CD14-positive monocyte (primary cell): ENCODE data around the gene PADI2. TPM values are rescaled to one million over a fixed set of nuclear protein-coding genes. Genes with fewer than 3 reads are reported as not detected.

Source experiments
- DNase-seq, 3 donors: peaks; one replicate each; pipeline ENCODE4 v3.0.0-alpha.2; 2011 to 2022
- H2AFZ ChIP-seq: 2 replicates; pipeline ENCODE4 v1.6.0; 2012; ENCODE audit warnings: mild to moderate bottlenecking, low read depth, low read length, inconsistent platforms; ENCODE audit not compliant: insufficient read depth, poor library complexity, severe bottlenecking
- H3K27ac ChIP-seq, 2 donors: 1 replicate in 1 of 2; 2 replicates in 1 of 2; pipeline ENCODE4 v1.5.1; 2012 to 2013; ENCODE audit warnings: low read length in 2 of 2, control low read depth in 1 of 2, inconsistent platforms in 1 of 2, low read depth in 1 of 2, mild to moderate bottlenecking in 1 of 2
- H3K27me3 ChIP-seq, 2 donors: one replicate each; pipeline versions ENCODE4 v1.6.0 to v1.6.1; 2011 to 2013; ENCODE audit warnings: low read length in 2 of 2; ENCODE audit not compliant: control insufficient read depth in 2 of 2, insufficient read depth in 2 of 2
- H3K36me3 ChIP-seq, 2 donors: replicated peaks in 1 of 2; 1 replicate in 1 of 2; 2 replicates in 1 of 2; pipeline versions ENCODE4 v1.5.1 to v1.6.1; 2012 to 2013; ENCODE audit warnings: low read length in 2 of 2, control low read depth in 1 of 2, inconsistent platforms in 1 of 2, mild to moderate bottlenecking in 1 of 2; ENCODE audit not compliant: insufficient read depth in 2 of 2, control insufficient read depth in 1 of 2
- H3K4me1 ChIP-seq, 2 donors: 1 replicate in 1 of 2; 2 replicates in 1 of 2; pipeline versions ENCODE4 v1.5.1 to v1.6.1; 2012 to 2013; ENCODE audit warnings: low read length in 2 of 2, control low read depth in 1 of 2, inconsistent platforms in 1 of 2, mild to moderate bottlenecking in 1 of 2, moderate library complexity in 1 of 2; ENCODE audit not compliant: insufficient read depth in 2 of 2, control insufficient read depth in 1 of 2
- H3K4me2 ChIP-seq: replicated peaks from 2 replicates; pipeline ENCODE3; 2012; ENCODE audit warnings: low read length, moderate library complexity, mild to moderate bottlenecking; ENCODE audit not compliant: poor library complexity, severe bottlenecking; ENCODE audit errors: extremely low read depth
- H3K4me3 ChIP-seq, 3 experiments: fragments of 200-600 bp in 1 of 3; sonication (generic) in 1 of 3; replicated peaks in 1 of 3; 1 replicate in 2 of 3; 2 replicates in 1 of 3; pipeline ENCODE4 v1.5.1; 2011 to 2013; ENCODE audit warnings: low read length in 3 of 3, mild to moderate bottlenecking in 3 of 3, control low read depth in 2 of 3, low read depth in 2 of 3, inconsistent platforms in 1 of 3, moderate library complexity in 1 of 3
- H3K79me2 ChIP-seq: 2 replicates; pipeline ENCODE4 v1.6.0; 2012; ENCODE audit warnings: mild to moderate bottlenecking, control low read depth, inconsistent platforms, low read length, moderate library complexity; ENCODE audit not compliant: insufficient read depth
- H3K9ac ChIP-seq: 2 replicates; pipeline ENCODE4 v1.6.0; 2017; ENCODE audit warnings: low read length, mild to moderate bottlenecking; ENCODE audit not compliant: insufficient read depth, poor library complexity, severe bottlenecking
- H3K9me3 ChIP-seq, 2 donors: replicated peaks in 1 of 2; 1 replicate in 1 of 2; 2 replicates in 1 of 2; pipeline versions ENCODE4 v1.5.1 to v1.6.1; 2012 to 2013; ENCODE audit warnings: low read length in 2 of 2, control low read depth in 1 of 2; ENCODE audit not compliant: control insufficient read depth in 1 of 2, insufficient read depth in 1 of 2
- H4K20me1 ChIP-seq: 2 replicates; pipeline ENCODE4 v1.6.0; 2012; ENCODE audit warnings: mild to moderate bottlenecking, low read length, control low read depth, moderate library complexity; ENCODE audit not compliant: insufficient read depth
- H3K27ac Mint-ChIP-seq, 7 donors: one replicate each; pipeline ENCODE4 v1.8.0; 2020; ENCODE audit warnings: mild to moderate bottlenecking in 7 of 7, mixed read lengths in 7 of 7, moderate library complexity in 6 of 7, inconsistent platforms in 2 of 7
- H3K27me3 Mint-ChIP-seq, 3 donors: one replicate each; pipeline ENCODE4 v1.8.0; 2021 to 2022; ENCODE audit warnings: low read depth in 3 of 3, mild to moderate bottlenecking in 3 of 3, mixed read lengths in 3 of 3, moderate library complexity in 3 of 3, inconsistent platforms in 1 of 3
- H3K36me3 Mint-ChIP-seq, 2 donors: one replicate each; pipeline ENCODE4 v1.8.0; 2020; ENCODE audit warnings: mixed read lengths in 2 of 2, inconsistent platforms in 1 of 2, mild to moderate bottlenecking in 1 of 2
- H3K4me1 Mint-ChIP-seq: one replicate; pipeline ENCODE4 v1.8.0; 2020; ENCODE audit warnings: mild to moderate bottlenecking, mixed read lengths
- H3K4me3 Mint-ChIP-seq, 2 donors: one replicate each; pipeline ENCODE4 v1.8.0; 2020; ENCODE audit warnings: mild to moderate bottlenecking in 2 of 2, mixed read lengths in 2 of 2, moderate library complexity in 1 of 2
- H3K9me3 Mint-ChIP-seq, 7 donors: one replicate each; pipeline ENCODE4 v1.8.0; 2020 to 2022; ENCODE audit warnings: mixed read lengths in 7 of 7, mild to moderate bottlenecking in 6 of 7, moderate library complexity in 6 of 7, inconsistent platforms in 2 of 7
- CTCF ChIP-seq: fragments of 200-600 bp; IDR thresholded peaks from one replicate; pipeline ENCODE4 v1.8.0; 2022; ENCODE audit warnings: antibody characterized with exemption, mild to moderate bottlenecking
- WGBS: methylation state at CpG from one replicate; pipeline ENCODE4 v1.1.5; 2013; ENCODE audit warnings: missing lambda C conversion rate; ENCODE audit not compliant: insufficient coverage; 5-methylcytosine and 5-hydroxymethylcytosine counted together
- intact Hi-C, 2 donors: fragments of 100-400 bp; cut with micrococcal nuclease; formaldehyde crosslinking; loops; one replicate each; pipeline versions ENCODE4 v1.15.0 to v1.15.1; 2023
- polyA plus RNA-seq, 3 donors: library from polyadenylated mRNA; depleted of rRNA in 1 of 3; unstranded in 2 of 3; stranded (reverse) in 1 of 3; fragments of 300-500 nt in 2 of 3; fragments of >200 nt in 1 of 3; fragmentation: Illumina TruSeq in 2 of 3; gene quantifications; 1 replicate in 2 of 3; 2 replicates in 1 of 3; pipeline ENCODE4 v1.2.3, GENCODE V29; 2012 to 2021

Gene PADI2
- polyA plus RNA-seq, 3 donors: 18.6 to 61.7 (median 32.6) TPM

DNA sequence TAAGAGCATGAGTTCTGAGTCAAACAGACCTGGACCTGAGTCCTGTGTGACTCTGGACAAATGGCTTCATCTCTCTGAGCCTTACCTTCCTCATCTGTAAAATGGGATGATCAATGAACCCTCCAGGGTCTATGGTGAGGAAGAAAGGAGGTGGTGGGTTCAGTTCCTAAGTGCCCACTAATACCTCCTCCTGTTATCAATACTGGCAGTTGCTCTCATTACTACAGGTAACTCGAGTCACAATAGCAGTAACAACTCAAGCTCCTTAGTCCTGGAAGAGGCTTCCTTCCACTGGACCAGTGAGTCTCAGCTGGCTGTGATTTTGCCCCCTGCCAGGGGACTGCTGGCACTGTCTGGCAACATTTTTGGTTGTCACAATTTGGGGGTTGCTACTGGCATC, 2.6 kb downstream of the PADI2 start:
- H4K20me1 ChIP-seq: peaks cover 34% of the 10 kb centered on the region
- Mint-ChIP-seq H3K36me3 (peaks cover 30 to 37% of the 10 kb centered on the region in 2 donors), H3K9me3 (peaks cover 0 to 2% (median 0%) of the 10 kb centered on the region in 7 donors), H3K27me3 (peaks cover 0 to 8% (median 8%) of the 10 kb centered on the region in 3 donors), H3K27ac (no peak overlapping the region), H3K4me1 (peaks cover 91% of the 10 kb centered on the region), H3K4me3 (no peak overlapping the region)
- no peak overlapping the region for H3K9ac ChIP-seq
- no peaks in the 10 kb centered on the region for H3K27me3 ChIP-seq
- no CpG with 5 or more reads among the region's 1 CpG for WGBS
- H3K9me3 ChIP-seq: no peaks in the 10 kb centered on the region
- peaks cover 11 to 36% of the 10 kb centered on the region in 2 donors for H3K36me3 ChIP-seq
- H3K27ac ChIP-seq: peak overlapping the region in 1 of 2 donors; percentile 45
- H3K79me2 ChIP-seq: peaks cover 72% of the 10 kb centered on the region
- H3K4me2 ChIP-seq: no peak overlapping the region
- no peak for TF ChIP-seq CTCF
- H3K4me1 ChIP-seq: peaks cover 88 to 92% of the 10 kb centered on the region in 2 donors
- no peak overlapping the region for H2AFZ ChIP-seq
- no peak overlapping the region for H3K4me3 ChIP-seq
- DNase-seq: no peak
- intact Hi-C loops: loop anchor here (5.0 to 10.0 kb wide), 3 partner anchors 39 to 288 kb away; no protein-coding TSS in a partner anchor

GRCh38 chr1:17113963-17114362, 5.3 kb downstream of the PADI2 start:
- peak overlapping the region in 3 of 7 donors; percentile 15 to 57 (median 50) for H3K27ac Mint-ChIP-seq
- no peaks in the 10 kb centered on the region for H3K9me3 ChIP-seq
- no peak for TF ChIP-seq CTCF
- H3K4me3 Mint-ChIP-seq: peak overlapping the region in 1 of 2 donors; percentile 9
- no peak overlapping the region for H3K27ac ChIP-seq
- peaks cover 46 to 60% of the 10 kb centered on the region in 2 donors for H3K36me3 Mint-ChIP-seq
- H3K9ac ChIP-seq: peak overlapping the region; percentile 8
- DNase-seq: no peak
- peaks cover 81% of the 10 kb centered on the region for H3K4me1 Mint-ChIP-seq
- intact Hi-C loops: loop anchor here in 1 of 2 donors (10.0 kb wide), 1 partner anchor 291 kb away; no protein-coding TSS in a partner anchor
- no peaks in the 10 kb centered on the region for H3K9me3 Mint-ChIP-seq
- peaks cover 48% of the 10 kb centered on the region for H4K20me1 ChIP-seq
- no peak overlapping the region for H3K4me3 ChIP-seq
- H3K4me2 ChIP-seq: no peak overlapping the region
- WGBS: 74% methylated on average over 4 of the region's 7 CpGs
- peaks cover 72% of the 10 kb centered on the region for H3K79me2 ChIP-seq
- H3K27me3 Mint-ChIP-seq: peaks cover 0 to 8% (median 6%) of the 10 kb centered on the region in 3 donors
- H3K27me3 ChIP-seq: no peaks in the 10 kb centered on the region
- H3K4me1 ChIP-seq: peaks cover 67 to 72% of the 10 kb centered on the region in 2 donors
- no peak overlapping the region for H2AFZ ChIP-seq
- H3K36me3 ChIP-seq: peaks cover 11 to 50% of the 10 kb centered on the region in 2 donors
